ENCODE data around the gene PARP9. TPM values are rescaled to one million over a fixed set of nuclear protein-coding genes. Genes with fewer than 3 reads are reported as not detected.
A peak's percentile ranks its signal among the peaks of the same experiment; 100 is the strongest.

The PARP9 gene
- total and polyA plus RNA-seq, 2 of the 13 experiments (the other 11 are each of a cell fraction or from before 2014, with no cell fraction given): 6.5 to 10.6 TPM

GRCh38 chr3:122564155-122564912 lies at the start of gene PARP9, which contains the start of gene DTX3L (continued):
- TF ChIP-seq ZBTB4 (CRISPR knock-in tag; IDR thresholded peaks at IDR 0.05; ENCODE audit: borderline replicate concordance) (peak; percentile 85), SMAD1 (CRISPR knock-in tag; IDR thresholded peaks at IDR 0.05; ENCODE audit: borderline replicate concordance, low read depth) (peak; percentile 71), TBL1XR1 (IDR thresholded peaks at IDR 0.05; ENCODE audit: borderline replicate concordance, low read length, partially characterized antibody) (no peak), SMARCE1 (IDR thresholded peaks at IDR 0.05; ENCODE audit: borderline replicate concordance) (no peak), DBP (CRISPR knock-in tag; IDR thresholded peaks at IDR 0.05; ENCODE audit: not compliant biosample characterization) (peak; percentile 68), ZBTB38 (CRISPR knock-in tag; IDR thresholded peaks at IDR 0.05) (peak; percentile 56; the same call in 1 of the 2 replicates), ZNF3 (CRISPR knock-in tag; IDR thresholded peaks at IDR 0.05) (no peak), U2AF1 (optimal IDR thresholded peaks at IDR 0.05; ENCODE audit: low read depth, low read length) (no peak), ZNF503 (CRISPR knock-in tag; IDR thresholded peaks at IDR 0.05) (peak; percentile 47; the same call in 1 of the 2 replicates), HES4 (CRISPR knock-in tag; IDR thresholded peaks at IDR 0.05; ENCODE audit: borderline replicate concordance) (peak; percentile 80; the same call in 1 of the 2 replicates), TEAD2 (CRISPR knock-in tag; IDR thresholded peaks at IDR 0.05) (no peak), MEIS2 (CRISPR knock-in tag; IDR thresholded peaks at IDR 0.05) (peak; percentile 55), EZH2 (conservative IDR thresholded peaks at IDR 0.05; ENCODE audit: low read depth, low read length) (no peak), SMARCC2 (IDR thresholded peaks at IDR 0.05) (no peak), SNAPC4 (CRISPR knock-in tag; IDR thresholded peaks at IDR 0.05) (no peak), FOSL1 (CRISPR knock-in tag; IDR thresholded peaks at IDR 0.05; ENCODE audit: borderline replicate concordance) (no peak), ZNF260 (CRISPR knock-in tag; IDR thresholded peaks at IDR 0.05; ENCODE audit: borderline replicate concordance, low read depth) (0 out of 2 replicates have a peak, but pooled peaks have one; percentile 25), TOPORS (CRISPR knock-in tag; IDR thresholded peaks at IDR 0.05) (no peak; the same call in 1 of the 2 replicates)
